Measurements from ENCODE around the gene CTNNA2.
"Not testable (repeated sequence)": the region's sequence is repeated elsewhere in the genome, so short reads cannot be mapped to it uniquely, and the experiment has no call there.

Gene CTNNA2

DNA sequence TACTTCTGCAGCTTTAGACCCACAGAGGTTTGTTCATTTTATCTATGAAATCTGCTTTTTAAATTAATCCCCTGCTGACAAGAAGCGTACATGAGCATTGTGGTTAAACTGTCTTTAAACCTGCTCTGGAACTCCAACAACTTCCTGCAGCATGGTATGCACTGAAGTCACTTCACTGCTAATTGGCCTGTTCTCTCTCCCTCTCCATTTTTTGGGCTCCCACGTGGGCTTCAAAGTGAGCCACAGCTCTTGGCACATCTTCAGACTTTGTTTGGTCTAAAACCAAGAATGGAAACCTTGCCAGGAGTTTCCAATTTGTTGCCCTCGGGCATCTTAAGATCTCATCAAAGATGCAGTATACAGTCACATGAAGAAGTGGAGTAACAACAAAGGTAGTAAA lies 480.3 kb downstream of the CTNNA2 start:
- DNase-seq, result no peak

DNA sequence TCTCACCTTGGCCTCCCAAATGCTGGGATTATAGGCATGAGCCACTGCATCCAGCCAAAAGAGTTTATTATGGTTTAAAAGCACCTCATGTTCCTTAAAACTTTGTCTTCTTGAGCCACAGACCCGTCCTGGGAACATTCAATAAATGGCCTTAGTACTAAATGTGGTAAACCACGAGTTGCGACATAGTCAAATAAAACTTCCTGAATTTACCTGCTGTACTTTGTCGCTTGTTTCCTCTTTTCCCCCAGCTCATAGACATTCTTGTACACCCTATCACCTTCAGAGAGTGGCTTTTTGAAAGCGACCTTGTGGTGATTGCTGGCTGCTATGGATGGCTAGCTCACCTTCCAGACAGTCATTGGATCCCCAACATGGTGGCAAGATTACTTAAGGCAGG lies 481.3 kb downstream of the CTNNA2 start:
- DNase-seq, result no peak

DNA sequence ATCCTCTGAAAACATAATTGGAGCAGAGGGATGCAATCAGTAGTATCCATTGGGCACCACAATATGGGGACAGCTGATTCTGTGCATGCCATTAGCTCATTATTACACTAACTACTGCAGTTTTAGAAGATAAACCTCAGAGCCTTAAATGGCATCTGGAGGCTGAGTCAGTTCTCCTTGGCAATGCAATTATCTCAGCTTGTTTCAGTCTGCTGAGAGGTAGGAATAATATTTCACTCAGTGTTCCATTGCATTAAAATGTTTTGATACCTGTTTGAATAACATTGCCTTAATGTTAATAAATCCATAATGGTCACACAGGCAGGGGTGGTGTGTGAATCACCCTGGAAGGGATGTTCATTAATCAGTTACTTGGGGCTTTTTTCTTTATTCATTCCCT lies 482.1 kb downstream of the CTNNA2 start:
- no peak for DNase-seq

GRCh38 chr2:79996709-79997108 lies 483.9 kb downstream of the CTNNA2 start:
- no peak for DNase-seq

DNA sequence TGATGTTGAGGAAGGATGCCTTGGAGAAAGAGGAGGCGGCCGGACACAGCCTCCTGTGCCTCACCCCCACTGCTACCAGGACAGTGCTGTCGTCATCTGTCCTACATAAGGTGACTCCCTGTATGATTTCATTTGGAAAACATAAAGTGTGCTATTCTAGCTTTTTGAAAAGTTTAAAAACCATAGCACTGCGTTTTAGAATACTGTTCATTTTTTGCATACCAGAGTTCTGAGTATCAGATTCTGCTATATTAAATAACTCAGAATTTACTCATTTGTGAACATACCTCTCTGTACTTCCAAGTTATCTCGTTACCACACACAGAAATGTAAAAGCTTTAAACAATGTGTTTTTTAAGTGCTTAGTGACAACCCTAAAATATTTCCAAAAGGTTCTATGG lies 488.9 kb downstream of the CTNNA2 start:
- DNase-seq, result no peak

DNA sequence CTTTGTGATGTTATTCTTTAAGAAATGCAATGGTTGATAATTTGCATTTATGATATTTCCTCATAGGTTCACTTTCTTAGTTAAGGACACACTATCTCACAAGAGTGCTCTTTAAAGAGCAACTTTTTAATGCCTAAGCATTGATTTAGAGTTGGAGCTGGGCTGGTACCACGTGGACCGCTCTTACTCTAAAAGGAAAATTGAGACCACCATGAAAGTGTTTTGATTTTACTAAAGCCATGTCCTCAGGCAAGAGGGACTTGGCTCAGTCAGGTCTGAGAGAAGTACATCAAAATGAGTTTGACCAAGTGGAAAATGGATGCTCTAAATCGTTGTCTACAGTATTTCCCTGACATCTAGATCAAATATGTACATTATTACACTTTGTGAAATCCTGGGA lies 489.3 kb downstream of the CTNNA2 start:
- DNase-seq, result no peak

DNA sequence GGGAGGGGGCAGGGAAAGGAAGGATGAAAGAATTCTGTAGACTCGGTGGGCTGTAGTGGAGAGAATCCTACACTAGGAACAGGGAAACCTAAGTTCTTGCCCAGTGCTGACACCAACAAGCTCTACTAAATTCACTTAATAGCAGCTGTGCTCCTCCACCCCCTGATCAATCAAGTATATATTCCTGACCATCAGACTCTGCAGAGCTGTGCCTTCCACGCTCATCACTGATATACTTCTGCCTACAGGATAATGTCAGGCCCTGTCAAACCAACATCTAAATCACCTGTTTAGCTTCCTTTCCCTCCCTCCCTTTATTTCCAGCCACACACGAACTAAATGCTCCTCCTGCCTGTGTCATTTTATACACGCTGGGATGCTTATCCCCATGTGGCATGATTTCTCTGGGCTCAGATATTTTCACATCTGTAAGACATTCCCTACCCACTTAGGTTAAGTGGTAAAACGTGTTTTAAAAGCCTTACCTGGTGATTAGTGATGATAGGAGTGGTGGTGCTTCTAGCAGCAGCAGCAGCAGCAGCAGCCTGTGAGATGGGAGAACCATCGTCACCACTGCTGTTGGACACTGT lies 489.8 kb downstream of the CTNNA2 start:
- no peak for DNase-seq

GRCh38 chr2:80007777-80008503 lies 495.1 kb downstream of the CTNNA2 start:
- no peak for DNase-seq

DNA sequence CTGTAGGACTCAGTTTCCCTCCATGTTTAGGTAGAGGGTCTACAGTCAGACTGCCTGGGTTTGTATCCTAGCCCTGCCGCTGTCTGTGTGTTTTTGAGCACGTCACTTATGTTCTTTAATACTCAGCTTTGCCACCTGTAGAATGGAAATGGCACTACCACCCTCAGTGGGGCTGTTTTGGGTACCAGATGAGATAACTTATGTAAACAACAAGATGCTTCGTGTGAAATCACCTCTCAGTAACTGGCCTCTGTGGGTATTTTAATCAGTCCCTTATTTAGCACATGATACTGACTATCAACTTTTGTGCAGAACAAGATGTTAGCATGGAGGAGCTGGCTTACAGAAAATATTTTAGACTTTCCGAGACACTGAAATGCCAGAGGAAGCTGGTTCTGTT lies 495.7 kb downstream of the CTNNA2 start:
- no peak for DNase-seq

- DNase-seq, result no peak
These were observed 496.4 kb downstream of the CTNNA2 start for GRCh38 chr2:80009211-80009610.

- DNase-seq, result no peak
These were observed 499.2 kb downstream of the CTNNA2 start for GRCh38 chr2:80012061-80012460.

DNA sequence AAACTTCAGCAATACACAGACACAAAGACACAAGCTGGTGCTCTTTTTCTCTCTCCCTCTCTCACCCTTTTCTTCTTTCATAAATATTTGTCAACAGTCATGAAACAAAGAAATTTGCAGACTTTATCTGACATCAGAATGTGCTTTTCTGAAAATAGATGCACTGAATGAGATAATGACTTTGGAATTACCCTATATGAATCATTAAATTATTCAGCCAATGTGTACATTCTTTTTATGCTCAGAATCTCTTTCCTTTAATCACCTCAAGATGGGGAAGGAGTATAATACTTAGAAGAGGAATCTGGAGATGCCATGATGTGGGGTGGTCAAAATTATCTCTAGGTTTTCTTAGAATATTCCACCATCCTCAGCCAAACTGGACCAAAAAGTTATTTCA lies 501.8 kb downstream of the CTNNA2 start:
- DNase-seq, result no peak

DNA sequence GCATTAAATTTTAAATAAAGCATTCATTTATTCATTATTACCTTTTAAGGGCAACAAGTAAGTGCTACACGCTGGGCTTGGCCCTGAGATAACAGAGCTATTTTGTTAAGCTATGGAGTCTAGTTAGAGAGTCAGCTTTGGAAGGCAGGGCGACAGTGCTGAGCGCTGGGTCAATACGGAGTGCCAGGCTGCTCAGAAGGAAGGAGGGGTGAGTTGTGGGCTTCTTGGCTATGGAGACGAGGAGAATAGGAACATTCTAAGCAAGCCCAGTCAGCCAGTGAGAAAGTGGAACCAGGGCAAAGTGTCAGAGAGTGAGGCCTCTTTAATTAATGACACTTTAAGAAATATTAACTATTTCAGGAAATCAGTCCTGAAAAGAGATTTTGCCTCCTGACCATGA lies 503.3 kb downstream of the CTNNA2 start:
- DNase-seq, result no peak

DNA sequence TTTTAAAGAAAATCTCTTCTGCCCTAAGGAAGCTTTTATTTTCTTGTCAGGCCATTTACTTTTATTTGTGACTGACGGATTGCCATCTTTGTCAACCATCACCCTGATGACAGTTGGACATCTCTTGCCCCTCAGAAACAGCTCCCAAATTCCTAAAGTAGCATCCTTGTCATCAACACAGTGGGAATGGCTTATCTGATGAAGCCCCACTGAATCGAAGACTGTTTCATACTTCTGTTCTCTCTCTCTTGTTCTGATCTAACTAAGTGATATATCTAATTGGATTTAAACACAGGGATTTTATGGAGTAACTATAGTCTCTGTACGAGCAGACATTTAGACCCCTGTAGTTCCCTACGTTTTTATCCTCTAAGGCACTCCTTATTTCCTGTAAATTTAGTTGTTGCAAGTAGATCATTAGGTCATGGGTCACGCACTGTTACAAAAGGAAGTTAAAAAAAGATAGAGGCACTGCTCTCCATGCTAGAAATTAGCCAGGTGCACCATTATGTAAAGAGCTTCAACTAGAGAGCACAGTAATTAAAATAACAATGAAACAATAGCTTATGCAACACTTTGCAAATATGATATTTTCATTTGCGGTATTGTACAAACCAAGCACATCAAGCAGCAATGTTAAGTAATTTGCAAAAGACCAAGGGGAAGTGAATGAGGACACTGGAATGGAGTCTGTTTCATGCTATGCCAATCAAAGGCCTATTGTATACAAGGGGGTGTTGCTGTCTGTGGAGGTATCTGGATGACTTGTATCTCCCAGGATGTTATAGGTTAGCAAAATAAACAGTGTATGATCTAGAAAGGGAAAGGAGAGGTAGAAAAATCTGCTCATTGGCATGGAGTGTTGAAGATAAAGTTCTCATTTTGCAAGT lies 507.0 kb downstream of the CTNNA2 start:
- DNase-seq, result no peak

GRCh38 chr2:80022018-80022417 lies 509.2 kb downstream of the CTNNA2 start:
- no peak for DNase-seq

DNA sequence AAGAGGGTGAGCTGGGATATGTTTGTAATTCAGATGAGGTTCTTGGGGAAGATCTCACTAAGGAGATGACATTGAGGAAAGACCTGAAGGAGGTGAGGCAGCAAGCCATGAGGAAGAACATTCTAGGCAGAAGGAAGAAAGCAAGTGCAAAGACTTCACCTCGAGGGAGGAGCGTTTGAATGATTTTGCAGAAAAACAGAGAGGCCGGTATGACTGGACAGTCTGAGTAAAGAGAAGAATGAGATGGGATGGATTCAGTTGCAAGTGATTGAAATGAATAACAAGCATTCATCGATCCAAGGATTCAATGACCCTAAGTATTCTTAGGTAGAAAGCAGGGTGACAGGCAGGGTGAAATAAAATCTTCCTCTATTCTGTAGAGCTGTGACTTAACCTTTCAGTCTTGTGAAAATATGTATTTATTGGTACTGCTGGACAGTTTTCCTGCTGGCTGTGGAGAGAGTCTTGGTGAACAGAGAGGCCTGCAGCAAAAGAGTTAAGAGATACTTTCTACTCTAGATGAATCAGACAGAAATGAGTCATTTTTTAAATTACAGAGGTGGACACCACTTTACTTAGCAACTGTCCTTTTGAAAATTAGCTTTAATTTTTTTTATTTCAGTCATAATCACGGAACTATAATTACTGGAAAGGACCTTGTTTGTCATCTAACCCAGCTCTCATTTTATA lies 513.3 kb downstream of the CTNNA2 start:
- DNase-seq, result no peak

DNA sequence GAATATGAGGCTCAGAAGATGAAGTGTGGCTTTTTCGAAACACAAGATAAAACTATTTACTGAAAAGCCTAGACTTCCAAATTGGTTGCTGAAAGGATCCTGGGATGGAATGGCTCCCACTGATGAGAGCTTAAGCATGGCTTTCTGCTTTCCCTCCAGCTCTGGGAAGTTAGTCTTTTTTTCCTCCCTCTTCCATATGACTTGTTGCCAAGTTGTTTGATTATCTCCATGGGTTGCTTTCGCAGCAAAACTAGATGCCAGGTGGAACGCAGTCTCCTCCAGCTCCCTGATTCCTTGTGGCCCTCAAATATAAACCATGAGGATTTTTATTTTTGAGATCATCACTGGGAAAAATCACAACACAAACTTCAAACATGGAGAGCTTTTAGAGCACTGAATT lies 515.2 kb downstream of the CTNNA2 start:
- no peak for DNase-seq

GRCh38 chr2:80028584-80028983 lies 515.7 kb downstream of the CTNNA2 start:
- DNase-seq, result no peak

DNA sequence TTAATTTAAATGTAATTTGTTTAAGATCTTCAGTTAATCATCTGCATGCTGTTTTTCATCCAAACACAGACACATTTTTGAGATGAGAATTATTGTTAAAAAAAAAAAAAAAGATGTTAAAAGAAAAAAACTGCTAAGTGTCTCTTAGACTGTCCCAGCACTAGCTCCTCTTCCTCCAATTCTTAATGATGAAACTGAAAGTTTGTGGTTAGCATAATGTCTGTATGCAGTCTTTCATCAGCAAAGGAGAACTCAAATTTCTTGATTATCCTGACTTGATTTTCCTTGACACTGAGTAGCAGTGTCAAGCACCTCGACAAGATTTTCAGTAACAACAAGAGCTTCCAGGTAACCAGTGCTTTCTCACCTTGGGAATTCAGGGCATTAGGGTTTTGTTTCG lies 517.3 kb downstream of the CTNNA2 start:
- DNase-seq, result no peak

GRCh38 chr2:80032684-80033083 lies 519.8 kb downstream of the CTNNA2 start:
- DNase-seq, result not testable (repeated sequence)

DNA sequence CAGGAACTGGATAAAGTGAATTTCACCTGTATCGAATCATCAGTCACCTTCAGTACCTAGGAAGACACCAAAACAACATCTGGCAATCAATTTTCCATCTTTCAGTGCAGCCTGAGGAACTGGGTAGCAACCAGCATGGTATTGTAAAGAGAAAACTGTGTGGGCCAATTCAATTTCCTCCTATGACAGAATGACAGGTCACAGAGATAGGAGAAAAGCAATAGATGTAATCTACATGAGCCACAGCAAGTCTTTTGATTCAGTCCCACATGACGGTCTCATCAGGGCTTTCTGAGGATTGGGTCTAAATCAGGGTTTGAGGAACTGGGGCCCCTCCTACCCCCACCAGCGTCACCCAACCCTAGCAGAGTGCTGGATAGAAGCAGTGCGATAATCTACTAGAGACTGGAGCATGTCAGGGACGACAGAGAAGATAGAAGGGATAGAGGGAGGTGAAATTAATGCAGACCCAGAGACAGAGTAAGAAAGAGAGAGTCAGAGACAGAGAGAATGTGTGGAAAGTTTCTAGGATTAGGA lies 523.0 kb downstream of the CTNNA2 start:
- no peak for DNase-seq

DNA sequence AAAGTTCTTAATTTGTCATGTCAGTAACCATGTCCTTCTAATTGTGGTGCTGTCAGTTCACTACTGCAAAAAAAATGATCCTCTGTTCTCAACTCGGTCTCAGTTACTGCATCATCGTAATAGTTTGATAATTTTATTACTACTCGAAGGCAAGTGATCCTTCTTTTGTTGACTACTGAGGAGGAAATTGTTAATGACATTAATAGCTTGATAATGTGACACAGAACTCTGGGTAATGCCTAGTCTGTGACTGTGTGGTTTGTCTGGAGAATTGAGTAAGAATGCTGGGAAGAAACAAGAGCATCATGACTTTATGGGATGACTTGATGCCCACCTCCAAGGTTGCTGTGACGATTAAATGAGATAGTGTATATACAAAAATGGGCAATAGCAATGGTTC lies 524.5 kb downstream of the CTNNA2 start:
- no peak for DNase-seq

DNA sequence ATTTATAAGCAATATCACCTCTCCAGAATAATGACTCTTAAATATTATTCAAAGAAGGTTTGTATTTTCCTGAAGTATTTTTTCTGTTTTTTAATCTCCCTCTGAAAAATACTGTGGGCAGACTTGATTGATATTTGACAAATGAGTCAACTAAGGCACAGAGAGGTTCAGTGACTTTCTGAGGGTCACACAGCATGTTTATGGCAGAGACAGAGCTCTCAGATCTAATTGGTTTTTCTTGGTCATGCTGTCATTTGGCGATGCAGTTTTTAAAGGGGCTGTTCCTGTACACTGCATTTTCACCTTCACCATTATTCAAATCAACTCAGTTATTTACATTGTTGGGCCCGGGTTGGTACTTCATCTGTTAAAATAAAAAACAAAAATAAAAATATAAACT lies 527.4 kb downstream of the CTNNA2 start:
- no peak for DNase-seq
